NT2/D1 (cell line): ENCODE data around the gene NUDT19.
"Not testable (repeated sequence)": the region's sequence is repeated elsewhere in the genome, so short reads cannot be mapped to it uniquely, and the experiment has no call there.

Experiments
- SUZ12 ChIP-seq: IDR thresholded peaks from 2 replicates; pipeline ENCODE4 v1.6.1; 2011; ENCODE audit not compliant: insufficient read length, insufficient read depth; ENCODE audit errors: extremely low read depth
- YY1 ChIP-seq: IDR thresholded peaks from 2 replicates; pipeline ENCODE4 v1.6.1; 2011; ENCODE audit not compliant: insufficient read length, insufficient read depth

DNA sequence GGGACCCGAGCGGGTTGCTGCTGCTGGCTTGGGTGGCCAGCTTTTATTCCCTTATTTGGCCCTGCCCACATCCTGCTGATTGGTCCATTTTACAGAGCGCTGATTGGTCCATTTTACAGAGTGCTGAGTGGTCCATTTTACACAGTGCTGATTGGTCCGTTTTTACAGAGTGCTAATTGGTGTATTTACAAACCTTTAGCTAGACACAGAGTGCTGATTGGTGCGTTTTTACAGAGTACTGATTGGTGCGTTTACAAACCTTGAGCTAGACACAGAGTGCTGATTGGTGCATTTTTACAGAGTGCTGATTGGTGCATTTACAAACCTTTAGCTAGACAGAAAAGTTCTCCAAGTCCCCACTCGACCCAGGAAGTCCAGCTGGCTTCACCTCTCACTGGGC is 8.5 kb downstream of the NUDT19 start:
- TF ChIP-seq YY1, SUZ12: not testable (repeated sequence)
